GM12878 (cell line): ENCODE results near the gene TNS4. TPM values are rescaled to one million over a fixed set of nuclear protein-coding genes. Genes with fewer than 3 reads are reported as not detected.

ENCODE experiments used
- ATAC-seq: fragments of 200-7000 bp; cut with Tn5 transposase; 3 replicates; pipeline ENCODE4 v1.9.1; 2020; ENCODE audit warnings: mild to moderate bottlenecking, moderate library complexity
- BruUV-seq: library from RNA; stranded (reverse); fragments of 400-500 nt; replicated peaks from 2 replicates; lab custom pipeline; 2021; lab: Mats Ljungman, UMichigan
- CTCF ChIA-PET: fragments of 300-600 bp; sonication (Branson Sonifier 250); formaldehyde crosslinking; extraction: SDS; loops from one replicate; lab custom pipeline; 2021; ENCODE audit warnings: inconsistent platforms; lab: Yijun Ruan, JAX
- POLR2A ChIA-PET: fragments of 350-600 bp; formaldehyde crosslinking; extraction: SDS; loops from one replicate; lab custom pipeline; 2021; ENCODE audit warnings: inconsistent platforms; lab: Charles Lee
- RAD21 ChIA-PET: fragments of 300-600 bp; sonication (Branson Sonifier 250); formaldehyde crosslinking; loops from one replicate; lab custom pipeline; 2023; ENCODE audit warnings: antibody characterized with exemption; ENCODE audit not compliant: unreplicated experiment; lab: Charles Lee
- SMC1A ChIA-PET: fragments of 300-600 bp; sonication (Branson Sonifier 250); formaldehyde crosslinking; loops from one replicate; lab custom pipeline; 2023; ENCODE audit not compliant: unreplicated experiment, uncharacterized antibody; lab: Charles Lee
- DNase-seq: peaks from one replicate; pipeline ENCODE4 v3.0.0-alpha.2; 2011; ENCODE audit warnings: low read depth, low spot score
- FAIRE-seq: peaks from 3 replicates; lab custom pipeline; 2011; peaks lifted over from hg19 to GRCh38; lab: Jason Lieb, UNC
- H2AFZ ChIP-seq: 2 replicates; pipeline ENCODE4 v1.6.0; 2011; ENCODE audit warnings: low read depth, low read length, control low read depth; ENCODE audit not compliant: control insufficient read depth
- H3K27ac ChIP-seq: 2 replicates; pipeline ENCODE4 v1.5.1; 2011; ENCODE audit warnings: control low read depth; ENCODE audit not compliant: control insufficient read depth, insufficient read depth
- H3K27me3 ChIP-seq, 2 experiments: replicated peaks in 1 of 2; 2 replicates each; pipeline versions ENCODE4 v1.6.0 to v1.6.1; 2011; ENCODE audit warnings: low read length in 1 of 2; ENCODE audit not compliant: control insufficient read depth in 2 of 2, insufficient read depth in 2 of 2
- H3K36me3 ChIP-seq, 2 experiments: 2 replicates each; pipeline ENCODE4 v1.5.1; 2011; ENCODE audit warnings: low read length in 1 of 2; ENCODE audit not compliant: control insufficient read depth in 2 of 2, insufficient read depth in 2 of 2
- H3K4me1 ChIP-seq: 2 replicates; pipeline ENCODE4 v1.6.1; 2011; ENCODE audit warnings: mild to moderate bottlenecking, low read length, moderate library complexity, mixed read lengths; ENCODE audit not compliant: control insufficient read depth, insufficient read depth
- H3K4me2 ChIP-seq: 2 replicates; pipeline ENCODE4 v1.6.0; 2011; ENCODE audit warnings: control low read depth; ENCODE audit not compliant: control insufficient read depth, insufficient read depth
- H3K4me3 ChIP-seq: fragments of 200-600 bp; sonication (generic); 2 replicates; pipeline ENCODE4 v1.5.1; 2016
- H3K79me2 ChIP-seq: 2 replicates; pipeline ENCODE4 v1.6.0; 2011; ENCODE audit warnings: low read length; ENCODE audit not compliant: control insufficient read depth, insufficient read depth
- H3K9ac ChIP-seq: 2 replicates; pipeline ENCODE4 v1.8.0; 2011; ENCODE audit warnings: low read length, control low read depth, mixed read lengths; ENCODE audit not compliant: control insufficient read depth, insufficient read depth
- H3K9me3 ChIP-seq: replicated peaks from 3 replicates; pipeline ENCODE4 v1.5.1; 2011; ENCODE audit warnings: mild to moderate bottlenecking, low read length; ENCODE audit not compliant: control insufficient read depth, insufficient read depth
- H4K20me1 ChIP-seq: 2 replicates; pipeline ENCODE4 v1.6.0; 2011; ENCODE audit not compliant: control insufficient read depth, insufficient read depth
- BCL11A ChIP-seq: IDR thresholded peaks from 2 replicates; pipeline ENCODE4 v1.6.1; 2011; ENCODE audit warnings: low read depth, low read length
- DPF2 ChIP-seq: fragments of 450-650 bp; IDR thresholded peaks from 2 replicates; pipeline ENCODE4 v1.6.1; 2017; ENCODE audit warnings: mild to moderate bottlenecking
- ESRRA ChIP-seq: IDR thresholded peaks from 2 replicates; pipeline ENCODE4 v1.6.1; 2012; ENCODE audit warnings: mild to moderate bottlenecking, low read length, improper control_type of control experiment
- HCFC1 ChIP-seq: fragments of 150-350 bp; IDR thresholded peaks from 2 replicates; pipeline ENCODE4 v1.6.1; 2014; ENCODE audit warnings: low read length
- LARP7 ChIP-seq: fragments of 450-650 bp; IDR thresholded peaks from 2 replicates; pipeline ENCODE4 v1.6.1; 2017; ENCODE audit warnings: mild to moderate bottlenecking
- MTA2 ChIP-seq: fragments of 450-650 bp; IDR thresholded peaks from 2 replicates; pipeline ENCODE4 v1.6.1; 2016; ENCODE audit warnings: low read depth, mild to moderate bottlenecking, moderate library complexity
- PAX8 ChIP-seq: fragments of 450-650 bp; IDR thresholded peaks from 2 replicates; pipeline ENCODE4 v1.6.1; 2017; ENCODE audit warnings: mild to moderate bottlenecking, moderate library complexity
- RAD21 ChIP-seq: IDR thresholded peaks from 2 replicates; pipeline ENCODE4 v1.6.1; 2011; ENCODE audit warnings: mild to moderate bottlenecking, low read depth, low read length, moderate library complexity; ENCODE audit not compliant: insufficient read depth
- RBBP5 ChIP-seq: fragments of 200-600 bp; sonication (generic); conservative IDR thresholded peaks from 2 replicates; pipeline ENCODE4 v1.6.1; 2016
- SMC3 ChIP-seq: IDR thresholded peaks from 2 replicates; pipeline ENCODE4 v1.6.1; 2011; ENCODE audit warnings: low read length, improper control_type of control experiment, borderline replicate concordance
- ZNF217 ChIP-seq: fragments of 450-650 bp; IDR thresholded peaks from 2 replicates; pipeline ENCODE4 v1.6.1; 2017; ENCODE audit warnings: antibody characterized with exemption, mild to moderate bottlenecking
- ZSCAN29 ChIP-seq: fragments of 450-650 bp; IDR thresholded peaks from 2 replicates; pipeline ENCODE4 v1.6.1; 2017; ENCODE audit warnings: mild to moderate bottlenecking, moderate library complexity
- whole genome bisulfite sequencing: methylation state at CpG from one replicate; pipeline ENCODE4 v1.1.6; 2016; ENCODE audit warnings: low lambda C conversion rate; ENCODE audit not compliant: insufficient replicate concordance, insufficient coverage; ENCODE audit errors: missing lambda C conversion rate; 5-methylcytosine and 5-hydroxymethylcytosine counted together
- in situ Hi-C: fragments of 300-500 bp; cut with MboI; formaldehyde crosslinking; loops from 9 replicates; pipeline ENCODE4 v1.14.3; 2018; ENCODE audit warnings: mixed read lengths
- intact Hi-C: fragments of 100-400 bp; cut with micrococcal nuclease; formaldehyde crosslinking; loops from one replicate; pipeline ENCODE4 v1.14.2; 2022; ENCODE audit not compliant: unreplicated experiment
- polyA plus RNA-seq, 11 experiments: library from polyadenylated mRNA; depleted of rRNA in 4 of 11; unstranded in 6 of 11; stranded (reverse) in 5 of 11; fragments of >200 nt; fragmentation: Nextera tagmentation in 4 of 11; fragmentation: Illumina TruSeq in 1 of 11; extraction: Ambion mirVana in 4 of 11; extraction: Trizol in 1 of 11; gene quantifications; 1 replicate in 1 of 11; 2 replicates in 10 of 11; pipeline versions ENCODE4 v1.2.1 to v1.2.3, GENCODE V29; 2011 to 2016; ENCODE audit warnings: inconsistent platforms in 2 of 11, missing spikeins in 2 of 11, low read depth in 1 of 11
- total RNA-seq, 4 experiments: library from RNA; depleted of rRNA in 3 of 4; stranded (reverse); fragments of >200 nt in 3 of 4; fragmentation: Illumina TruSeq in 1 of 4; extraction: Trizol in 1 of 4; gene quantifications; 2 replicates each; pipeline versions ENCODE4 v1.2.1 to v1.2.3, GENCODE V29; 2013 to 2021
- TF ChIP-seq, protein P1 (sequence below): IDR thresholded peaks from 2 replicates; pipeline ENCODE4 v1.6.1; 2011; ENCODE audit warnings: low read depth, mild to moderate bottlenecking, low read length, moderate library complexity, borderline replicate concordance; ENCODE audit errors: extremely low read depth
- TF ChIP-seq, protein P2 (sequence below), 3 experiments: IDR thresholded peaks in 2 of 3; conservative IDR thresholded peaks in 1 of 3; 2 replicates each; pipeline ENCODE4 v1.5.1; 2011; ENCODE audit warnings: low read depth in 3 of 3, low read length in 3 of 3, mild to moderate bottlenecking in 3 of 3, control low read depth in 2 of 3, moderate library complexity in 2 of 3, inconsistent platforms in 1 of 3, mixed read lengths in 1 of 3; ENCODE audit not compliant: control insufficient read depth in 2 of 3, insufficient read depth in 1 of 3; ENCODE audit errors: extremely low read depth in 1 of 3
- TF ChIP-seq, protein P3 (sequence below): fragments of 450-650 bp; IDR thresholded peaks from 2 replicates; pipeline ENCODE4 v1.6.1; 2014; ENCODE audit warnings: mild to moderate bottlenecking
- TF ChIP-seq, protein P4 (sequence below): fragments of 450-650 bp; IDR thresholded peaks from 2 replicates; pipeline ENCODE4 v1.6.1; 2016; ENCODE audit warnings: mild to moderate bottlenecking, moderate library complexity, borderline replicate concordance

Gene TNS4
- total and polyA plus RNA-seq, 10 of the 15 experiments (the other 5 are each of a cell fraction or from before 2014, with no cell fraction given) = 0.10 to 0.90 (median 0.68) TPM; not detected in 2

DNA sequence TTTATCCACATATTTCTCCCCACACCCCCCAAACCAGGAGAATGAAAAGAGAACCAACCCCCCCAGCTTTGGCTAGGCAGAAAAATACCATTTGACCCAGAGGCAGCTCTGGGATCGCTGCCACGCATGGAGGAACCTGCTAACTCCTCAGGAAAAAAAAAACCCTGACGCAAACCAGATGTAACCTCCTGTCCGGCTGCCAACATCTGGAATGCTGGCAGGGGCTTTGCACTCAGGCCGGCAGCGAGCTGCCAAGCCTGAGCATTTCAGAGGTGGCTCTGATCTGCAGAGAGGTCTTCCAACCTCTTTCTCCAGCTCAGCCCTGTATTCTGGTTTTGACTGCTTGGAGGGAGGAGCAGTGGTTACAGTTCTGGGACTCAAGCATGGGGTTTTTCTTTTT lies 50.0 kb downstream of the TNS4 start (continued):
- TF ChIP-seq ZNF217 = no peak
- no peak for TF ChIP-seq LARP7

DNA sequence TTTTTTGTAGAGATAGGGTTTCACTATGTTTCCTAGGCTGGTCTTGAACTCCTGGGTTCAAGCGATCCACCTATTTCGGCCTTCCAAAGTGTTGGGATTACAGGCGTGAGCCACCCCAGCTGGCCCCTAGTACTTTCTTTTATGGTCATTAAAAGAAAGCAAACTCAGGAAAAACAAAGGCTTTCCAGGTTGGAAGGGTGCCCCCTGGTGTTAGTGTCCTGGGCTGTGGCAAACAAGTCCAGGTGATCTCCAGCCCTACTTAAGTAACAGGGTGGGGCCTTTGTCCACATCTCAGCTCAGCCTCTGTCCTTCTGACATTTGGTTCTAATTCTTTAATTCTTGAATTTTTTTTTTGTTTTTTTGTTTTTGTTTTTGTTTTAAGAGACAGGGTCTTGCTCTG lies 51.2 kb downstream of the TNS4 start:
- ATAC-seq (peak; percentile 69), DNase-seq (no peak), FAIRE-seq (peak; percentile 74)
- WGBS = 43% methylated on average over 3 of the region's 3 CpGs
- ChIA-PET POLR2A (interaction anchor here (0.8 to 1.6 kb wide), 3 partner anchors 25 to 83 kb away, joined by 3 to 4 read pairs (median 4); no protein-coding TSS in a partner anchor), SMC1A (interaction anchor here (1.2 to 4.4 kb wide), 6 partner anchors 18 to 151 kb away, joined by 3 to 27 read pairs (median 4); no protein-coding TSS in a partner anchor), CTCF (interaction anchor here (0.6 to 16.0 kb wide), 17 partner anchors 9 to 1488 kb away, joined by 3 to 289 read pairs (median 4); partner anchors contain the start of gene TOP2A), RAD21 (interaction anchor here (16.1 kb wide), 1 partner anchor 83 kb away, joined by 175 read pairs; no protein-coding TSS in a partner anchor)
- in situ Hi-C loops (no loop called here), intact Hi-C loops (no loop called here)
- Histone ChIP-seq H3K27ac (no peak overlapping the region), H4K20me1 (no peaks in the 10 kb centered on the region), H3K4me1 (peaks cover 6% of the 10 kb centered on the region), H3K79me2 (no peaks in the 10 kb centered on the region), H3K27me3 (0 out of 4 replicates have a peak, but pooled peaks cover 0 to 7% of the 10 kb centered on the region in 2 experiments), H3K4me2 (no peak overlapping the region), H3K36me3 (no peaks in the 10 kb centered on the region), H2AFZ (no peak overlapping the region), H3K9me3 (no peaks in the 10 kb centered on the region), H3K4me3 (no peak overlapping the region), H3K9ac (no peak overlapping the region)
- TF ChIP-seq, protein P1, sequence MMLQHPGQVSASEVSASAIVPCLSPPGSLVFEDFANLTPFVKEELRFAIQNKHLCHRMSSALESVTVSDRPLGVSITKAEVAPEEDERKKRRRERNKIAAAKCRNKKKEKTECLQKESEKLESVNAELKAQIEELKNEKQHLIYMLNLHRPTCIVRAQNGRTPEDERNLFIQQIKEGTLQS = no peak
- TF ChIP-seq, protein P2, sequence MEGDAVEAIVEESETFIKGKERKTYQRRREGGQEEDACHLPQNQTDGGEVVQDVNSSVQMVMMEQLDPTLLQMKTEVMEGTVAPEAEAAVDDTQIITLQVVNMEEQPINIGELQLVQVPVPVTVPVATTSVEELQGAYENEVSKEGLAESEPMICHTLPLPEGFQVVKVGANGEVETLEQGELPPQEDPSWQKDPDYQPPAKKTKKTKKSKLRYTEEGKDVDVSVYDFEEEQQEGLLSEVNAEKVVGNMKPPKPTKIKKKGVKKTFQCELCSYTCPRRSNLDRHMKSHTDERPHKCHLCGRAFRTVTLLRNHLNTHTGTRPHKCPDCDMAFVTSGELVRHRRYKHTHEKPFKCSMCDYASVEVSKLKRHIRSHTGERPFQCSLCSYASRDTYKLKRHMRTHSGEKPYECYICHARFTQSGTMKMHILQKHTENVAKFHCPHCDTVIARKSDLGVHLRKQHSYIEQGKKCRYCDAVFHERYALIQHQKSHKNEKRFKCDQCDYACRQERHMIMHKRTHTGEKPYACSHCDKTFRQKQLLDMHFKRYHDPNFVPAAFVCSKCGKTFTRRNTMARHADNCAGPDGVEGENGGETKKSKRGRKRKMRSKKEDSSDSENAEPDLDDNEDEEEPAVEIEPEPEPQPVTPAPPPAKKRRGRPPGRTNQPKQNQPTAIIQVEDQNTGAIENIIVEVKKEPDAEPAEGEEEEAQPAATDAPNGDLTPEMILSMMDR (IDR thresholded peaks at IDR 0.05 in 2 of 3, conservative IDR thresholded peaks at IDR 0.05 in 1 of 3; ENCODE audit: control insufficient read depth in 2 of 3, extremely low read depth in 1 of 3, insufficient read depth in 1 of 3, low read depth in 3 of 3, low read length in 3 of 3) = peak; percentile 55 to 78 (median 56); a peak in 5 of 6 replicates
- no peak for TF ChIP-seq MTA2
- no peak for TF ChIP-seq RBBP5
- no peak for TF ChIP-seq ZSCAN29
- TF ChIP-seq, protein P3, sequence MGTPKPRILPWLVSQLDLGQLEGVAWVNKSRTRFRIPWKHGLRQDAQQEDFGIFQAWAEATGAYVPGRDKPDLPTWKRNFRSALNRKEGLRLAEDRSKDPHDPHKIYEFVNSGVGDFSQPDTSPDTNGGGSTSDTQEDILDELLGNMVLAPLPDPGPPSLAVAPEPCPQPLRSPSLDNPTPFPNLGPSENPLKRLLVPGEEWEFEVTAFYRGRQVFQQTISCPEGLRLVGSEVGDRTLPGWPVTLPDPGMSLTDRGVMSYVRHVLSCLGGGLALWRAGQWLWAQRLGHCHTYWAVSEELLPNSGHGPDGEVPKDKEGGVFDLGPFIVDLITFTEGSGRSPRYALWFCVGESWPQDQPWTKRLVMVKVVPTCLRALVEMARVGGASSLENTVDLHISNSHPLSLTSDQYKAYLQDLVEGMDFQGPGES = no peak
- TF ChIP-seq BCL11A = no peak
- TF ChIP-seq HCFC1 = no peak
- TF ChIP-seq SMC3 = peak; percentile 48
- TF ChIP-seq, protein P4, sequence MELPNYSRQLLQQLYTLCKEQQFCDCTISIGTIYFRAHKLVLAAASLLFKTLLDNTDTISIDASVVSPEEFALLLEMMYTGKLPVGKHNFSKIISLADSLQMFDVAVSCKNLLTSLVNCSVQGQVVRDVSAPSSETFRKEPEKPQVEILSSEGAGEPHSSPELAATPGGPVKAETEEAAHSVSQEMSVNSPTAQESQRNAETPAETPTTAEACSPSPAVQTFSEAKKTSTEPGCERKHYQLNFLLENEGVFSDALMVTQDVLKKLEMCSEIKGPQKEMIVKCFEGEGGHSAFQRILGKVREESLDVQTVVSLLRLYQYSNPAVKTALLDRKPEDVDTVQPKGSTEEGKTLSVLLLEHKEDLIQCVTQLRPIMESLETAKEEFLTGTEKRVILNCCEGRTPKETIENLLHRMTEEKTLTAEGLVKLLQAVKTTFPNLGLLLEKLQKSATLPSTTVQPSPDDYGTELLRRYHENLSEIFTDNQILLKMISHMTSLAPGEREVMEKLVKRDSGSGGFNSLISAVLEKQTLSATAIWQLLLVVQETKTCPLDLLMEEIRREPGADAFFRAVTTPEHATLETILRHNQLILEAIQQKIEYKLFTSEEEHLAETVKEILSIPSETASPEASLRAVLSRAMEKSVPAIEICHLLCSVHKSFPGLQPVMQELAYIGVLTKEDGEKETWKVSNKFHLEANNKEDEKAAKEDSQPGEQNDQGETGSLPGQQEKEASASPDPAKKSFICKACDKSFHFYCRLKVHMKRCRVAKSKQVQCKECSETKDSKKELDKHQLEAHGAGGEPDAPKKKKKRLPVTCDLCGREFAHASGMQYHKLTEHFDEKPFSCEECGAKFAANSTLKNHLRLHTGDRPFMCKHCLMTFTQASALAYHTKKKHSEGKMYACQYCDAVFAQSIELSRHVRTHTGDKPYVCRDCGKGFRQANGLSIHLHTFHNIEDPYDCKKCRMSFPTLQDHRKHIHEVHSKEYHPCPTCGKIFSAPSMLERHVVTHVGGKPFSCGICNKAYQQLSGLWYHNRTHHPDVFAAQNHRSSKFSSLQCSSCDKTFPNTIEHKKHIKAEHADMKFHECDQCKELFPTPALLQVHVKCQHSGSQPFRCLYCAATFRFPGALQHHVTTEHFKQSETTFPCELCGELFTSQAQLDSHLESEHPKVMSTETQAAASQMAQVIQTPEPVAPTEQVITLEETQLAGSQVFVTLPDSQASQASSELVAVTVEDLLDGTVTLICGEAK = no peak
- no peak for TF ChIP-seq ESRRA
- TF ChIP-seq RAD21 = peak; percentile 21; the same call in 1 of the 2 replicates
- TF ChIP-seq PAX8 = no peak
- TF ChIP-seq DPF2 = no peak
- no TSS peak for BruUV-seq
